ENCODE measurements around the gene RAD1.

DNA sequence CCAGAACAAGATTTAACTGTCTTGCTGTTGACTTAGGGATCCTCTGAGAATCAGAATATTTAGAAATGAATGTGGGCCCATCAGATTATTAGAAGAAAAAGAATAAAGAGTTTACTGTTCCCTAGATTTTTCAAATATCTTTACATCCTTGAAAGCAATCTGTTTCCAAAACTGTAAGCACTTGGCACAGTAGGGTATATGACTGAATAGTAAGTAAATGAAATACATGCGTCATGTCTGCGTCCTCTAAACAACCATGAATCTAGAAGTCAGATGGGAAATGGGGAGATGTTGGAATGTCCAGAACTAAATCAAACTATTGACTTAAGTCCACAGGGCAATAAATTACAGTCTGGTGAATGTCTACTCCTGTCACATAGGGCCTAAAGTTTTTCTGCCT is 50.2 kb downstream of the RAD1 start:
- TF ChIP-seq, protein P1, sequence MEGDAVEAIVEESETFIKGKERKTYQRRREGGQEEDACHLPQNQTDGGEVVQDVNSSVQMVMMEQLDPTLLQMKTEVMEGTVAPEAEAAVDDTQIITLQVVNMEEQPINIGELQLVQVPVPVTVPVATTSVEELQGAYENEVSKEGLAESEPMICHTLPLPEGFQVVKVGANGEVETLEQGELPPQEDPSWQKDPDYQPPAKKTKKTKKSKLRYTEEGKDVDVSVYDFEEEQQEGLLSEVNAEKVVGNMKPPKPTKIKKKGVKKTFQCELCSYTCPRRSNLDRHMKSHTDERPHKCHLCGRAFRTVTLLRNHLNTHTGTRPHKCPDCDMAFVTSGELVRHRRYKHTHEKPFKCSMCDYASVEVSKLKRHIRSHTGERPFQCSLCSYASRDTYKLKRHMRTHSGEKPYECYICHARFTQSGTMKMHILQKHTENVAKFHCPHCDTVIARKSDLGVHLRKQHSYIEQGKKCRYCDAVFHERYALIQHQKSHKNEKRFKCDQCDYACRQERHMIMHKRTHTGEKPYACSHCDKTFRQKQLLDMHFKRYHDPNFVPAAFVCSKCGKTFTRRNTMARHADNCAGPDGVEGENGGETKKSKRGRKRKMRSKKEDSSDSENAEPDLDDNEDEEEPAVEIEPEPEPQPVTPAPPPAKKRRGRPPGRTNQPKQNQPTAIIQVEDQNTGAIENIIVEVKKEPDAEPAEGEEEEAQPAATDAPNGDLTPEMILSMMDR (IDR thresholded peaks at IDR 0.05; ENCODE audit: control extremely low read depth in 1 of 3, insufficient read depth in 1 of 3, low read depth in 1 of 3, low read length in 3 of 3) = no peak
- no peak for TF ChIP-seq SP2 (IDR thresholded peaks at IDR 0.05; ENCODE audit: low read length)
- TF ChIP-seq CEBPB (IDR thresholded peaks at IDR 0.05; ENCODE audit: low read depth, low read length) = no peak
- no peak for TF ChIP-seq TEAD4 (IDR thresholded peaks at IDR 0.05; ENCODE audit: low read depth, low read length)
- no peak for TF ChIP-seq POLR2A (IDR thresholded peaks at IDR 0.05; ENCODE audit: control extremely low read depth in 1 of 2, low read depth in 2 of 2, low read length in 2 of 2)
- no peak for TF ChIP-seq JUN (IDR thresholded peaks at IDR 0.05; ENCODE audit: low read depth, low read length)
- TF ChIP-seq EZH2 (IDR thresholded peaks at IDR 0.05; ENCODE audit: low read depth, low read length, severe bottlenecking) = no peak

Data from H1 (cell line).